HG02642 (cell line): ENCODE data around the gene LILRA5.
"Not testable (repeated sequence)": the region's sequence is repeated elsewhere in the genome, so short reads cannot be mapped to it uniquely, and the experiment has no call there.

ENCODE experiments used
- ATAC-seq: cut with Tn5 transposase; IDR thresholded peaks from one replicate; pipeline ENCODE4 v1.9.1; 2021; ENCODE audit warnings: mild to moderate bottlenecking; ENCODE audit not compliant: unreplicated experiment, poor library complexity

Gene LILRA5

GRCh38 chr19:54310543-54310942 lies 2.4 kb downstream of the LILRA5 start:
- no peak for ATAC-seq

- no peak for ATAC-seq
Observed at GRCh38 chr19:54309811-54310210, 3.2 kb downstream of the LILRA5 start.

- no peak for ATAC-seq
Observed at GRCh38 chr19:54307389-54308020, 5.5 kb downstream of the LILRA5 start.

- no peak for ATAC-seq
Observed at GRCh38 chr19:54305141-54305540, 7.8 kb downstream of the LILRA5 start.

GRCh38 chr19:54302257-54302656 lies 10.7 kb downstream of the LILRA5 start:
- no peak for ATAC-seq

- ATAC-seq, result no peak
Observed at GRCh38 chr19:54299515-54299914, 13.5 kb downstream of the LILRA5 start.

GRCh38 chr19:54299126-54299498 lies 13.9 kb downstream of the LILRA5 start:
- ATAC-seq, result no peak

- no peak for ATAC-seq
Observed at GRCh38 chr19:54298357-54299125, 14.4 kb downstream of the LILRA5 start.

GRCh38 chr19:54297759-54298305 lies 15.1 kb downstream of the LILRA5 start:
- no peak for ATAC-seq

GRCh38 chr19:54294539-54294938 lies 18.4 kb downstream of the LILRA5 start:
- ATAC-seq, result no peak

- not testable (repeated sequence) for ATAC-seq
Observed at GRCh38 chr19:54289160-54289559, 23.8 kb downstream of the LILRA5 start.

- ATAC-seq, result no peak
Observed at GRCh38 chr19:54287456-54287855, 25.5 kb downstream of the LILRA5 start.

GRCh38 chr19:54286283-54286682 lies 26.7 kb downstream of the LILRA5 start:
- ATAC-seq, result not testable (repeated sequence)

GRCh38 chr19:54285427-54286056 lies 27.4 kb downstream of the LILRA5 start:
- ATAC-seq, result not testable (repeated sequence)

- no peak for ATAC-seq
Observed at GRCh38 chr19:54282686-54283470, 30.1 kb downstream of the LILRA5 start.

GRCh38 chr19:54281729-54282075 lies 31.3 kb downstream of the LILRA5 start:
- not testable (repeated sequence) for ATAC-seq

GRCh38 chr19:54281007-54281728 lies 31.8 kb downstream of the LILRA5 start, which contains the start of gene LILRB2:
Gene LILRB2 (minus strand): TSS chr19:54281110. CDS start chr19:54280496, 614 bp downstream.
- ATAC-seq, result no peak

GRCh38 chr19:54280441-54280840 lies 32.5 kb downstream of the LILRA5 start:
- ATAC-seq, result not testable (repeated sequence)

GRCh38 chr19:54280025-54280424 lies 32.9 kb downstream of the LILRA5 start:
- not testable (repeated sequence) for ATAC-seq
